Mesothelial cell of epicardium (in vitro differentiated cells): Measurements from ENCODE around the gene OSBPL8. TPM values are rescaled to one million over a fixed set of nuclear protein-coding genes. Genes with fewer than 3 reads are reported as not detected.

ENCODE experiments used
- DNase-seq, 2 experiments: peaks; one replicate each; pipeline ENCODE4 v3.0.0; 2021; ENCODE audit warnings: low spot score in 2 of 2; ENCODE audit not compliant: unreplicated experiment in 2 of 2
- H3K27ac Mint-ChIP-seq: 2 replicates; pipeline ENCODE4 v1.8.0; 2021; ENCODE audit warnings: mixed read lengths
- H3K27me3 Mint-ChIP-seq: 2 replicates; pipeline ENCODE4 v1.8.0; 2021; ENCODE audit warnings: low read depth, mixed read lengths
- H3K36me3 Mint-ChIP-seq: 2 replicates; pipeline ENCODE4 v1.8.0; 2021; ENCODE audit warnings: mixed read lengths
- H3K4me1 Mint-ChIP-seq: 2 replicates; pipeline ENCODE4 v1.8.0; 2021; ENCODE audit warnings: mixed read lengths
- H3K4me3 Mint-ChIP-seq: 2 replicates; pipeline ENCODE4 v1.8.0; 2021; ENCODE audit warnings: mild to moderate bottlenecking, moderate library complexity, mixed read lengths
- H3K9me3 Mint-ChIP-seq: 2 replicates; pipeline ENCODE4 v1.8.0; 2021; ENCODE audit warnings: mixed read lengths
- CTCF ChIP-seq: fragments of 200-600 bp; sonication (generic); IDR thresholded peaks from one replicate; pipeline ENCODE4 v1.5.0; 2021; ENCODE audit warnings: antibody characterized with exemption; ENCODE audit not compliant: unreplicated experiment
- total RNA-seq: library from RNA; stranded (reverse); gene quantifications from 3 replicates; pipeline ENCODE4 v1.2.1, GENCODE V29; 2021

Gene OSBPL8
- total RNA-seq, 1 donor from 2014 or later = 51.5 TPM

GRCh38 chr12:76464631-76465166 is 94.9 kb downstream of the OSBPL8 start:
- no peak for TF ChIP-seq CTCF
- no peak for DNase-seq
- Mint-ChIP-seq H3K4me3 (no peak overlapping the region), H3K36me3 (peaks cover 1% of the 10 kb centered on the region), H3K9me3 (no peaks in the 10 kb centered on the region), H3K4me1 (peaks cover 13% of the 10 kb centered on the region), H3K27me3 (no peaks in the 10 kb centered on the region), H3K27ac (no peak overlapping the region)

GRCh38 chr12:76462668-76463224 is 96.8 kb downstream of the OSBPL8 start:
- Mint-ChIP-seq H3K27me3 (no peaks in the 10 kb centered on the region), H3K9me3 (no peaks in the 10 kb centered on the region), H3K36me3 (peaks cover 1% of the 10 kb centered on the region), H3K4me1 (peaks cover 13% of the 10 kb centered on the region), H3K4me3 (no peak overlapping the region), H3K27ac (no peak overlapping the region)
- no peak for TF ChIP-seq CTCF
- no peak for DNase-seq

GRCh38 chr12:76460807-76461206 is 98.8 kb downstream of the OSBPL8 start:
- no peak for TF ChIP-seq CTCF
- no peaks in the 10 kb centered on the region for H3K9me3 Mint-ChIP-seq
- no peak overlapping the region for H3K4me3 Mint-ChIP-seq
- H3K27me3 Mint-ChIP-seq = no peaks in the 10 kb centered on the region
- H3K4me1 Mint-ChIP-seq = peaks cover 13% of the 10 kb centered on the region
- no peak for DNase-seq
- H3K27ac Mint-ChIP-seq = no peak overlapping the region
- H3K36me3 Mint-ChIP-seq = no peaks in the 10 kb centered on the region

- H3K27me3 Mint-ChIP-seq = no peaks in the 10 kb centered on the region
These were observed 101.8 kb downstream of the OSBPL8 start for GRCh38 chr12:76457818-76458217.

DNA sequence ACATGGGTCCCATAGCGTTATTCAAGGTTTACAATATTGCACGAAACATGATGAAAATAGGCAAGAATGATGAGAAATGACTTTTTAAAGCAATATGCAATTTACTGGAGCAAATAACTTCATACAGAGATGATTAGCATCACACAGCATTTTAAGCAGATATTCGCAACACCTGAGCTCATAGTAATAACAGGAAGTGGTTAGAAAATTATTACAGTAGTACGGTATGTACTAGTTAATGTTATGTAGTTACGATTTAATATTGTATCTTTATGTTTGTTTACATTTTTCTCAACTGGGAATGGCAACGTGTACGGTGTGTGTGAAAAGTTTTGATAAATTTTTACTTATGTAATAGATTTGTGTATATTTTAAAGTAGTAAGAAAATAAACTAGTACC is 102.6 kb downstream of the OSBPL8 start:
- Mint-ChIP-seq H3K9me3 (no peaks in the 10 kb centered on the region), H3K27ac (no peak overlapping the region), H3K4me3 (no peak overlapping the region), H3K4me1 (peaks cover 2% of the 10 kb centered on the region), H3K27me3 (no peaks in the 10 kb centered on the region), H3K36me3 (no peaks in the 10 kb centered on the region)
- no peak for TF ChIP-seq CTCF
- no peak for DNase-seq

More at GRCh38 chr12:76457818-76458217, 101.8 kb downstream of the OSBPL8 start:
- no peak for DNase-seq
- no peak for TF ChIP-seq CTCF
- no peak overlapping the region for H3K4me3 Mint-ChIP-seq
- H3K9me3 Mint-ChIP-seq = no peaks in the 10 kb centered on the region
- no peaks in the 10 kb centered on the region for H3K36me3 Mint-ChIP-seq
- peaks cover 4% of the 10 kb centered on the region for H3K4me1 Mint-ChIP-seq
- no peak overlapping the region for H3K27ac Mint-ChIP-seq
